ENCODE data around the gene SMARCE1. TPM values are rescaled to one million over a fixed set of nuclear protein-coding genes. Genes with fewer than 3 reads are reported as not detected.

Gene SMARCE1
- total and polyA plus RNA-seq, 2 of the 4 experiments (the other 2 are of a cell fraction): 66.2 to 119 TPM

DNA sequence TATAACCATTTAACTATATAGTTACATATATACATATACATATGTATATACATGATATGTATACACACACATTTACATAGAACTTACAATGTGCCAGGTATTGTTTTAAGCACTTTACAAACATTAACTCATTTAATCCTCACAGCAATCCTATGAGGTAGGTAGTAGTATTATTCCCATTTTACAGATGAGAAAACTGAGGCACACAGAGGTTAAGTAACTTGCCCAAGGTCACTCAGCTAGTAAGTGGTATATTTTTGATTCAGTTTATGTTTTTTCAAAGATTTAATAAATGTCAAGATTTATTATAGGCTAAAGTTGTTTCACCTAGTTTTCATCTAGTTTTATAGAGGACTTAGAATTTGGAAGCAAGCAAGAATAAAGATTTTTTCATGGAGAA, 10.8 kb upstream of the SMARCE1 start:
- Histone ChIP-seq H4K8ac (ENCODE audit: low read depth in 2 of 2, low read length in 2 of 2) (no peak overlapping the region), H3K9ac (ENCODE audit: low read depth, low read length) (no peak overlapping the region), H3K27ac (ENCODE audit: insufficient read depth, low read length) (no peak overlapping the region), H4K91ac (ENCODE audit: insufficient read depth, low read depth, low read length) (no peak overlapping the region), H3K56ac (ENCODE audit: extremely low read depth, insufficient read depth, low read length) (no peak overlapping the region), H3K4me3 (ENCODE audit: insufficient read depth, low read depth, low read length) (no peak overlapping the region), H2BK15ac (ENCODE audit: low read depth, low read length) (no peak overlapping the region), H4K20me1 (ENCODE audit: insufficient read depth, low read length) (no peaks in the 10 kb centered on the region), H3K9me1 (ENCODE audit: insufficient read depth, low read length) (no peaks in the 10 kb centered on the region), H3K79me1 (ENCODE audit: low read depth in 1 of 2, low read length in 2 of 2) (no peaks in the 10 kb centered on the region), H3K36me3 (ENCODE audit: control insufficient read depth, insufficient read depth, low read length) (no peaks in the 10 kb centered on the region), H4K5ac (ENCODE audit: low read depth, low read length) (no peak overlapping the region), H2BK20ac (ENCODE audit: low read depth, low read length) (no peak overlapping the region), H3K4ac (ENCODE audit: low read depth, low read length) (no peak overlapping the region), H2AK9ac (replicated peaks; ENCODE audit: low read depth, low read length, poor library complexity) (no peak overlapping the region), H3K4me1 (ENCODE audit: control insufficient read depth, insufficient read depth, low read length) (no peaks in the 10 kb centered on the region), H3K4me2 (ENCODE audit: low read depth, low read length) (no peak overlapping the region), H2AFZ (replicated peaks; ENCODE audit: low read length, poor library complexity) (no peak overlapping the region), H3K18ac (ENCODE audit: low read depth, low read length) (no peak overlapping the region), H3K23ac (ENCODE audit: low read depth, low read length) (no peak overlapping the region), H3K9me3 (ENCODE audit: control insufficient read depth, insufficient read depth, low read length) (peaks cover 3% of the 10 kb centered on the region; the same call in 1 of the 2 replicates), H2BK5ac (ENCODE audit: low read depth, low read length, poor library complexity, severe bottlenecking) (no peak overlapping the region), H3K14ac (replicated peaks; ENCODE audit: low read depth, low read length) (no peak overlapping the region), H3K27me3 (ENCODE audit: control insufficient read depth, insufficient read depth, low read length) (peaks cover 22% of the 10 kb centered on the region), H2BK120ac (ENCODE audit: low read depth, low read length) (no peak overlapping the region), H2AK5ac (ENCODE audit: low read depth, low read length) (no peak overlapping the region)
- intact Hi-C loops (cut with micrococcal nuclease): no loop called here
- ChIA-PET CTCF (no interaction called here), POLR2A (ENCODE audit: unreplicated experiment) (no interaction called here)
- ATAC-seq (ENCODE audit: low read depth) (no peak), DNase-seq (no peak)
- dilution Hi-C loops (cut with HindIII; ENCODE audit: low sequenced_read_pairs, unreplicated experiment): no loop called here
- TF ChIP-seq, protein P1, sequence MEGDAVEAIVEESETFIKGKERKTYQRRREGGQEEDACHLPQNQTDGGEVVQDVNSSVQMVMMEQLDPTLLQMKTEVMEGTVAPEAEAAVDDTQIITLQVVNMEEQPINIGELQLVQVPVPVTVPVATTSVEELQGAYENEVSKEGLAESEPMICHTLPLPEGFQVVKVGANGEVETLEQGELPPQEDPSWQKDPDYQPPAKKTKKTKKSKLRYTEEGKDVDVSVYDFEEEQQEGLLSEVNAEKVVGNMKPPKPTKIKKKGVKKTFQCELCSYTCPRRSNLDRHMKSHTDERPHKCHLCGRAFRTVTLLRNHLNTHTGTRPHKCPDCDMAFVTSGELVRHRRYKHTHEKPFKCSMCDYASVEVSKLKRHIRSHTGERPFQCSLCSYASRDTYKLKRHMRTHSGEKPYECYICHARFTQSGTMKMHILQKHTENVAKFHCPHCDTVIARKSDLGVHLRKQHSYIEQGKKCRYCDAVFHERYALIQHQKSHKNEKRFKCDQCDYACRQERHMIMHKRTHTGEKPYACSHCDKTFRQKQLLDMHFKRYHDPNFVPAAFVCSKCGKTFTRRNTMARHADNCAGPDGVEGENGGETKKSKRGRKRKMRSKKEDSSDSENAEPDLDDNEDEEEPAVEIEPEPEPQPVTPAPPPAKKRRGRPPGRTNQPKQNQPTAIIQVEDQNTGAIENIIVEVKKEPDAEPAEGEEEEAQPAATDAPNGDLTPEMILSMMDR (conservative IDR thresholded peaks at IDR 0.05; ENCODE audit: low read depth, low read length): no peak
- TF ChIP-seq MAFK (IDR thresholded peaks at IDR 0.05; ENCODE audit: low read depth, low read length) (no peak), POLR2A (IDR thresholded peaks at IDR 0.05; ENCODE audit: low read depth, low read length) (no peak), MAZ (IDR thresholded peaks at IDR 0.05; ENCODE audit: borderline replicate concordance, low read depth, low read length) (no peak), BHLHE40 (IDR thresholded peaks at IDR 0.05; ENCODE audit: low read depth, low read length) (no peak), RFX5 (IDR thresholded peaks at IDR 0.05; ENCODE audit: low read depth, low read length) (no peak), FOS (IDR thresholded peaks at IDR 0.05; ENCODE audit: low read depth, low read length) (no peak), NFE2L2 (IDR thresholded peaks at IDR 0.05; ENCODE audit: low read depth, low read length) (no peak), MXI1 (IDR thresholded peaks at IDR 0.05; ENCODE audit: borderline replicate concordance, low read depth, low read length) (no peak)
- TF ChIP-seq, protein P2, sequence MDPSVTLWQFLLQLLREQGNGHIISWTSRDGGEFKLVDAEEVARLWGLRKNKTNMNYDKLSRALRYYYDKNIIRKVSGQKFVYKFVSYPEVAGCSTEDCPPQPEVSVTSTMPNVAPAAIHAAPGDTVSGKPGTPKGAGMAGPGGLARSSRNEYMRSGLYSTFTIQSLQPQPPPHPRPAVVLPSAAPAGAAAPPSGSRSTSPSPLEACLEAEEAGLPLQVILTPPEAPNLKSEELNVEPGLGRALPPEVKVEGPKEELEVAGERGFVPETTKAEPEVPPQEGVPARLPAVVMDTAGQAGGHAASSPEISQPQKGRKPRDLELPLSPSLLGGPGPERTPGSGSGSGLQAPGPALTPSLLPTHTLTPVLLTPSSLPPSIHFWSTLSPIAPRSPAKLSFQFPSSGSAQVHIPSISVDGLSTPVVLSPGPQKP (IDR thresholded peaks at IDR 0.05; ENCODE audit: borderline replicate concordance, low read depth, low read length): no peak
- BruUV-seq (replicated peaks): no TSS peak
- in situ Hi-C loops (cut with MboI; ENCODE audit: low sequenced_read_pairs): no loop called here

Data from IMR-90 (cell line).